Measurements from ENCODE around the gene BPHL. TPM values are rescaled to one million over a fixed set of nuclear protein-coding genes. Genes with fewer than 3 reads are reported as not detected.
"Not testable (repeated sequence)": the region's sequence is repeated elsewhere in the genome, so short reads cannot be mapped to it uniquely, and the experiment has no call there.

Gene BPHL
- total RNA-seq (2014; rRNA removed; shearing (Covaris generic)), result 11.6 and 19.7 TPM in 2 replicates

DNA sequence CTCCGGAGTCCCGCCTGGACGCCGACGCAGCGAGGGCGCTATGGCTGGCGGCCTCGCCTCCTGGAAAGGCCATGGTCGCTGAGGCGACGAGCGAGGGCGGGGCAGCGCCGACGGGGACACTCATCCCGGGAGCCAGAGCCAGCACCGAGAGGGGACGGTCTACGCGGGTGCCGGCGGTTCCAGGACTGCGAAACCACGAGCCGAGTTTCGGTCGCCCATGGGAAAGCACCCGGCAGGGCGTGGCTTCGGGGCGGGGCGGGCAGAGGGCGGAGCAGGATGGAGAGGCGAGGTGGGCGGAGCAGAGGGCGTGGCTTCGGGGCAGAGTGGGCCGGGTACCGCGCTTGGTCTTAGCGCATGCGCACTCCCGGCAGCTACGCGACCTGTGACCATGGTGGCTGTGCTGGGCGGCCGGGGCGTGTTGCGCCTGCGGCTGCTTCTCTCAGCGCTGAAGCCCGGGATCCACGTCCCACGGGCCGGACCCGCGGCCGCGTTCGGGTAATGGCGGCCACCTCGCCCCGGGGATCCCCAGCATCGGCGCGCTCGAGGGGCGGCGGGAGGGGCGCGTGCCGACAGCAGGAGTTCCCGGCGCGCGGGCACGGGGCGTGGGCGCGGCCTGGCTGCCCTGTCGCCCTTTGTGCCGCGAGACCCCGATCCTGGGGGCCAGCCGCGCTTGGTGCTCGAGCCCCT is at the start of gene BPHL:
BPHL (plus strand) TSS at position 359 of the 687 bp plus-strand sequence; CDS start at position 389, 30 bp downstream.
- DNase-seq (ENCODE audit: low read depth), result peak; percentile 92

DNA sequence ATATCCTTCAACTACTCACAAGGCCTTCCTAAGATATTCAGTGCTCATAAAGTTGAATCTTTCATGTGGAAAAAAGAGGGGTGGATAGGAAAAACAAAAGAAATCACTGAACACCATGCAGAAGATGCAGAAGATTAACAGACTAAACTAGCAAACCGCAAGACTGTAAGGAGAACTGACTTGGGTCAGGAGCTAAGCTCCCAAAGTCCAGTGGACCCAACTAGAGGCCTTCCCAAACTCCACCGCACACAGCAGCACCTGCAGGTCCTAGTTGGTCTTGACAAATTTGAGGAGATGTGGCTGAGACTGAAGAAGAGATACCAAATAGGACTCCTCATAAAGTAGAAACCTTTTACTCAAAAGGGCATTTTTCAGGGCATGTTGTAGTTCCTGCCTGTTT is 46.9 kb upstream of the BPHL start:
- no peak for DNase-seq (ENCODE audit: low read depth)

DNA sequence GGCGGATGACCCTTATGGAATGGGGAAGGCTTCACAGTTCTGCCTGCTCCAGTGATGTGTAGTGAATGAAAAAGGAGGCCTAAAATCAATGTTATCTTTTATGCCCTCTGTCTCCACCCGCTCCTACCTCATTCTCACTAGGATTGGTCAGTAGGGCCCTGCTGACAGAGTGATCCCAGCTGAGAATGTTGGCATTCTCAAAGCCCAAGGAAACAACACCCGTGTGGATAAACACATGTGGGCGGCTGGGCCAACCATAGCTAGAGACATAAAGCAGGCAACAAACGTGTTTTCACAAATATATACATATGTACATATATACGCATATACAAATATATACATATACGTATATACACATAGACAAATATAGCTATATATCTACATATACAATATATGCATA is 45.7 kb upstream of the BPHL start:
- no peak for DNase-seq (ENCODE audit: low read depth)

DNA sequence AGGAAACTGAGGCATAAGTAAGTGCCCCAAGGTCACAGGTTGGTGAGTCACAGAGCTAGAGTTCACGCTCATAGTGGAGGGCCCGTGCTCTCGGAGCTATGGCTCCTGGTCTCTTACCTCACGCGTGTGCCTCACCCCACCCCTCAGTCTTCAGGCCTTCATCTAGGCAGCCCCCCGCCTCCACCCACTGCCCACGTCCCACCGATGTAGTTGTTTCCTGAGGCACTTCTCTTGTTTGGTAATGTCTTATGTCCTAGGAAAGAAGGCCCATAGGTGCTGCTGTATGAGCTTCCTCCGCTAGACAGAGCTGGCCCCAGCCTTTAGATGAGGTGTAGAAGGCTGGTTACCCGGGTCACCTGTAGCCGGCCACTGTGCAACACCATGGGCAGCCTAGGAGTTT is 45.1 kb upstream of the BPHL start:
- no peak for DNase-seq (ENCODE audit: low read depth)

DNA sequence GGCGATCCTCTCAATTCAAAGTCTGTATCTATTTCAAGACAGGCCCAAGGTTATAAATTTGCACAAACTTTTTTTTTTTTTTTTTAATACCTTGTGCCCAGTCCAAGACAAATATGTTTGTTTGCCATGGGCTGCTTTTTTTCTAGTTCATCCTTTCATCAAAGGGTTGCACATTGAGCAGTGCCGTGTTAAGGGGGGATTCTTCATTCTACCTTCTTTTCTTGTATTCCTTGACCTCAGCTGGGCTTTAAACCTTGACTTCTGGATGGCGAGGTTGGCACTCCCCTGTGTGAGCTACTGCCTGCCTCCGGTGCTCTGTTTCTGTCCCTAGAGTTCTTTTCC is 42.8 kb upstream of the BPHL start:
- no peak for DNase-seq (ENCODE audit: low read depth)

DNA sequence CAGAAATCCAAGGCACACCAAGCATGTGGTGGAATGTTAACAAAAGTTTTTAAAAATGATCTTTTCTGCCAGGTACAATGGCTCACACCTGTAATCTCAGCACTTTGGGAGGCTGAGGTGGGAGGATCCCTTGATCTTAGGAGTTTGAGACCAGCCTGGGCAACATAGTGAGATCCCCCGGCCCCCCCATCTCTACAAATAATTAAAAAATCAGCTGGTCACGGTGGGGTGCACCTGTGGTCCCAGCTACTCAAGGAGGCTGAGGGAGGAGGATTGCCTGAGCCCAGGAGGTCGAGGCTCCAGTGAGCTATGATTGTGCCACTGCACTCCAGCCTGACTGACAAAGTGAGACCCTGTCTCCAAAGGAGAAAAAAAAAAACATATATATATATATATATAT is 42.2 kb upstream of the BPHL start:
- DNase-seq (ENCODE audit: low read depth), result no peak

DNA sequence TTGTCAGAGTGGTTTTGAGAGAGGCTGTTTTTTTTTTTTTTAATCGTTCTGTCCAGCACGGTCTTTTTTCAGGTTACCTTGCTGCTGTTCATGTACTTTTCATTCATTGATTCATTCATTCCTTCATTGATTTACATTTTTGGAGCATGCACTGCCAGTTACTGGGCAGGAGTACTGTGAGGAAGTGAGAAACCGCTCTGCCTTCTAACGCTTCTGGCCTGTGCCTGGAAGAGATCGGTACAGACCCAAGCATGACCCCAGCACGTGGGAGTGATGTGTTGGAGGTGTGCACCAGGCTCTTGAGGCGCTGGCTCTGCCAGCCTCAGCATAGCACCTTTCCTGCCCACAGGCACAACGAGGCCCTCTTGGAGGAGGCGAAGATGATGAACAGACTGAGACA is 41.1 kb upstream of the BPHL start:
- DNase-seq (ENCODE audit: low read depth), result no peak

DNA sequence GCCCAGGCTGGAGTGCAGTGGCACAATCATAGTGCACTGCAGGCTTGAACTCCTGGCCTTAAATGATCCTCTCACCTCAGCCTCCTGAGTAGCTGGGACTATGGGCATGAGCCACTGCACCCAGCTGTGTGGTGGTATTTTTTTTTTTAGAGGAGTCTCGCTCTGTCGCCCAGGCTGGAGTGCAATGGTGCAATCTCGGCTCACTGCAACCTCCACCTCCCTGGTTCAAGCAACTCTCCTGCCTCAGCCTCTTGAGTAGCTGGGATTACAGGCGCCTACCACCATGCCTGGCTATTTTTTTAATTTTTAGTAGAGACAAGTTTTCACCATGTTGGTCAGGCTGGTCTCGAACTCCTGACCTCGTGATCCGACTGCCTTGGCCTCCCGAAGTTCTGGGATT is 39.6 kb upstream of the BPHL start:
- DNase-seq (ENCODE audit: low read depth), result not testable (repeated sequence)

DNA sequence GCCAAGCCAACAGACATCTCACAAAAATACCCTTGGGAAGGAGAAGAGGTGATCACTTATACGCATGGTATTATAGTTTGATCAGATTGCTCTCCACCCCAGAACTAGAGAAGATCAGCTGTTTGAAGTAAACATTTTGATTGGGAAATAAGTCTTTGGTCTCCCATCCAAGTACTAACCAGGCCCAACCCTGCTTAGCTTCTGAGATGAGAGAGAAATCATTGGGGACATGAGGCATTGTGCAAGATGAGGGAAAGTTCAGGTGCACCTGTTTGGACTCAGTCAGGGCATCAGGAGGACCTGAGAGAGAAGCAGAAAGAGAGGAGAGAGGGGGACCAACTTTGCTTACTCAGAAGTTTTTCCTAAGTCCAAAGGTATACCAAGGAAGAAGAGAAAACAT is 38.8 kb upstream of the BPHL start:
- no peak for DNase-seq (ENCODE audit: low read depth)

DNA sequence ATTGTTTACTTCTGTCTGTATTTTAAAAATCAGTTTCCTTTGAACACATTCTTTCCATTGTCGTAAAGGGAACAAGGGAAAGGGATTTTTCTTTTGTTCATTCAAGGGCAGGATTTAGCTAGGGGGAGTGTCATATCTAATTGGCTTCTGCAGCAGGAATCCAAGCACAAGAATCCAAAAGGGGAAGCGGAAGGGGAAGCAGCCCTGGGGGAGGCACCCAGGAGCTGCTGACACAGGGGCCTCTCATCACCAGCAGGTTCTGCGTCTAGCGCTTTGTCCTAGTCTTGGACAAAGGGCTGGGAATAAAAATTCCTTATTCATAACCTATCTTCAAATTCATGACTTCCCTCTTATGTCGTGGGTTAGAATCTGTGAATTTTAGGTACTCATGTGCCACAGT is 36.6 kb upstream of the BPHL start:
- DNase-seq (ENCODE audit: low read depth), result no peak

DNA sequence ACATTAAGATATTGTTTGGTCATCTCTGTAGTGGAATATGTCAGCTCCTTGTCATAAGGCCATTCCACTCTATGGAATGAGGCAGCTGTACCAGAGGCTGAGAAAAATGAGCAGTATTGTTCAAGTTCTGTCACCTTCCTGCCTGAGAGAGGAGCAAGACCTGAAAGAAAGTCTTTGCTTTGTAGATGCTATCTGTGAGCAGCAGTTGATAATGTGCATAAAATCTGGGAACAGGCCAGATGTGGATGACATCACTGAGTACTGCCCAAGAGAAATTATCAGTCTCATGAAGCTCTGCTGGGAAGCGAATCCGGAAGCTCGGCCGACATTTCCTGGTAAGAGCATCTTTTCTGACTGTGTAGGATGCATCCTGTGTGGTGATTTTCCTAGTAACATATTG is 33.4 kb upstream of the BPHL start:
- no peak for DNase-seq (ENCODE audit: low read depth)

DNA sequence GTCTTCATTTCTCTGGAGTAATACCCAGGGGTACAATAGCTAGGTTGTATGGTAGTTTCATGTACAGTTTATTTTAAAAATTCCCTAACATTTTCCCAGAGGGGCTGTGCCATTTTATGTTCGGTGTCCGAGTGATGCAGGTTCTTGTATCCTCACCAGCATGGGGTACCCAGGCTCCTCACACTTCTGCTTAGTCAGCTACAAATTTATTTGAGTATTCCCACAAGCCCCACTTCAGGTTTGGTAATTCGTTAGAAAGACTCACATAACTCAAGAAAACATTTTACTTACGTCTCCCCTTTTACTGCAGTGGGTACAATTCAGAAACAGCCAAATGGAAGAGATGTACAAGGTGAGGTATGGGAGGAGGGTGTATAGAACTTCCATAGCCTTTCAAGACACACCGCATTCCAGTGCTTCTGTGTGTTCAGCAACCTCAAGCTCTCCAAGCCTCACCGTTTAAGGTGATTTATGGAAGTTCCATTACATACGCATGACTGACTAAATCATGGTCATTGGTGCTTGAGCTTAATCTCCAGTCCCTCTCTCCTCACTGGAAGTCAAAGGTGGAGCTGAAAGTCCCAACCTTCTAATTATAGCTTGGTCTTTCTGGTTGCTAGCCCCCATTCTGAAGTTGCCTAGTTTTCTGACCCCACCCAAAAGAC is 32.1 kb upstream of the BPHL start:
- DNase-seq (ENCODE audit: low read depth), result no peak

DNA sequence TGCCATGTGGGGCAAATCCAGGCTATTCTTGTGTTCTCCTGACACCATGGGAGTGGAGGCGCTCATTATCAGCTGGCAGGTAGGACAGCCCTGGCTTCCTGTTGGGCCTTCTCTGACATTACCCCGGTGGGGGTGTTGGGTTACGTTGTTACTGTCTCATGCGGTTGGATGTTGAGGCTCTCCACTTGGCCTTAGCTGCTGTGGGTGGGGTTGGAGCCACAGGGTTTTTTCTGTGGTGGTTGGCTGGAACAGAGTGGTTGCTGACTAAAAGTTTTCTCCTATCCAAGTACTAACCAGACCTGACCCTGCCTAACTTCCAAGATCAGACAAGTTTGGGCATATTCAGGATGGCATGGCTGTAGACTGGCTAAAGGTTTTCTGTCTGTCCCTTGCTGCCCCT is 30.1 kb upstream of the BPHL start:
- no peak for DNase-seq (ENCODE audit: low read depth)

DNA sequence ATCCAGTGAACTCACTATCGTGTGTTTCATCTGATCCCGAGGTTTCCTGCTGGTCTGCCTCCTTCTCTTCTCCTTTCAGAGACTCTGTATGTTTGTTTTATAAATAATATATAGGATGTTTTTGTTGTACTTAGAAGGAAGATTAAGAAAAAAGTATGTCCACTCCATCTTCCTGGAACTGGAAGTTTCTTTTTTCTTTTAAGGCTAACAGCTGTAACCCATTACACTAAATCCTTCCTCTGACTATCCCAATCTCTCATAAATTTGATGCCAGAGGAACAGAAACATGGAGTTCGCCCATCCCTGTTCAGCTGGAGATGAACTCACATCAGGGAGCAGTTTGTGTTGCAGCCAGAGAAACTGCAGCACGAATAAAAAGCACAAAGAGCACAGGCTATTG is 29.5 kb upstream of the BPHL start:
- no peak for DNase-seq (ENCODE audit: low read depth)

DNA sequence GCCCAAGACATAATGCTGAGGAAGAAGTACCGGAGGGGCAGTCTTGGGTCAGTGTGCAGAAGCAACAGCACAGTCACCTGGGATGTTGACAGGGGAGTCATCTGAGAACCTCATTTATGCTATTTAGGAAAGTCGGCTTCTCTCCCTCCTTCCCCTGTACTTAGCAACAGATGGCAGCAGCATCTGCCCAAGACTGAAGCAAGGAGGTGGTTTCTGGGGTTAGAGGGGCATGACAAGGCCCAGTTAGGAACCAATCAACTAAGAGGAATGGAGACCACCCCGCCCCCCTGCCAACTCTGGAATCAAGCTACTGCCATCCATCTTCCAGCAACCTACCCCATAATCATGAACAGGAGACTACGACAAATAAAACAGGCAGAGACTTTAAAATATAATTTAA is 28.5 kb upstream of the BPHL start:
- no peak for DNase-seq (ENCODE audit: low read depth)

DNA sequence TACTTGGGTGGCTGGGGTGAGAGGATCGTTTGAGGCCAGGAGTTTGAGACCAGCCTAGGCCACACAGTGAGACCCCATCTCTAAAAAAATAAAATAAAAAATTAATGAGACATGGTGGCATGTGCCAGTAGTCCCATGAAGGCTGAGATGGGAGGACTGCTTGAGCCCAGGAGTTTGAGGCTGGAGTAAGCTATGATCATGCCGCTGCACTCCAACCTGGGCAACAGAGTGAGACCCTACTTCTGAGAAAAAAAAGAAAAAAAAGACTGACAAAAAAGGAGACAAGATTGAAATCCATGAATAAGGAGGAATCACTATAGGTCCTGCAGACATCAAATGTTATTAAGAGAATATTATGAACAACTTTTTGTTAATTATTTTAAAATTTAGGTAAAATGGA is 23.7 kb upstream of the BPHL start:
- no peak for DNase-seq (ENCODE audit: low read depth)

DNA sequence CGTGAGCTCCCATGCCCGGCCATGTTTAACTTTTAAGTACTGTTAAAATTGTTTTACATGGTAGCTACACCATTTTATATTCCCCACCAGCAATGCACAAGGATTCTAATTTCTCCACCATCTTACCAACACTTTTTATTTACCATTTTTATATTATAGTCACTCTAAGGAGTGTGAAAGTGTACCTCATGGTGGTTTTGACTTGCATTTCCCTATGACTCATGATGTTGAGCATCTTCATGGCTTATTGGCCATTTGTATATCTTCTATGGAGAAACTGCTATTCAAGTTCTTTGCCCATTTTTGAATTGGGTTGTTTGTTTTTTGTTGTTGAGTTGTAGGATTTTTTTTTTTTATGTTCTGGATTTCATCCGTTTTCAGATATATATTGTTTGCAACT is 15.6 kb upstream of the BPHL start:
- DNase-seq (ENCODE audit: low read depth), result peak; percentile 31

DNA sequence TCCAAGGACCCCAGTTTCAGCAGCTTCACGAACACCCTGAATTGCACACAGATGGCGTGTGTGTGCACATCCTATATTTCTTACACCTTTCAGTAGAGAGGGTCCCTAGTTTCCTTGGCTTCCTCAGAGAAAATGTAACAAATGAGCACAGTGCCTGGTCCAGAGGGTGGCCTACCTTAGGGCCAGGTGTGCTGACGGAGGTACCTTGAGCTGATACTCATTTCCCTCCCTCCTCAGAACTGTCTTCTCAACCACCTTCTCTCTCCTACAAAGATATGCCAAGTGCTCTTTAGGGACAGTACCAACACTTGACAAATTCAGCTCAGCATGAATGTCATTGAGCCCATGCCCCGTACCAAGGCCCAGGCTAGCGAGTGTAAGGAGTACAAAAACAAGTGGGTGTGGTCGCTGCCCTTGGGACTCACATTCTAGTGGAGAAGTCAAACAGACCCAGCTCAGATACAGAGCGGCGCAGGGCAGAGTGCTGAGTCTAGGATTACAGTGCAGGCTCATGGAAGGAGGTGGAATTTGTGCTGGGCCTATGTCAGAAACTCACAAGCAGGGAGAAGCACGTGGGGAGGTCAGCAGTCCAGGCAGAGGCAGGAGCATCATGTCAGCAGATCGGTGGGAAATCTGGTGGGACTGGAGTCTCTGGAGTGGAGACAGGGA is 9.6 kb upstream of the BPHL start:
- no peak for DNase-seq (ENCODE audit: low read depth)

DNA sequence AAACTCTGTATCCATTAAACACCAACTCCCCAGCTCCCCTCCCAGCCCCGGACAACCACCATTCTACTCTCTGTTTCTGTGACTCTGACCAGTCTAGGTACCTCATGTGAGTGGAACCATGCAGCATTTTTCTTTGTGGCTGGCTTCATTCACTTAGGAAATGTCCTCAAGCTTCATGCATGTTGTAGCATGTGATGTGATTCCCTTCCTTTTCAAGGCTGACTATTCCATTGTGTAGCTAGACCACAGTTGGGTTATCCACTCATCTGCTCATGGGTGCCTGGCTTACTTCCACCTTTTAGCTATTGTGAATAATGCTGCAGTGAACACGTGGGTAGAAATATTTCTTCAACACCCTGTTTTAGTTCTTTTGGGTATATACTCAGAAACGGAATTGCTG is 8.8 kb upstream of the BPHL start:
- no peak for DNase-seq (ENCODE audit: low read depth)

DNA sequence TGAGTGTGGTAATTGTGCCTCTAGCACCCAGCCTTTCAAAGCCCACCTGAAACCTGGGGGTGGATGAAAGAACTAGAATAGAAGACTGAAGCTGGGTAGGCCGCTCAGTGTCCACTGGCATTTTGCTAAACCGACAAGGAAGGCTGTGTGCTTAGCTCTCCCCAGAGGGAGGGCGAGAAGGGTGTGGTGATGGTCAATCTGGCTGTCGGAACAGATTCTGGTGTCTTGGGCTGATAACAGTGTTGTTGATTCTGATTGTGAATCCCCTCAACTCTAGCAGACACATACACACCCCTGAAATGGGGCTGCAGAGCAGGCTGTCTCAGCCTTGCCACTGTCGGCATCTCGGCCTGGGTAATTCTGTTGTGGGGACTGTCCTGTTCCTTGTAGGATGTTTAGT is 4.1 kb upstream of the BPHL start:
- no peak for DNase-seq (ENCODE audit: low read depth)

DNA sequence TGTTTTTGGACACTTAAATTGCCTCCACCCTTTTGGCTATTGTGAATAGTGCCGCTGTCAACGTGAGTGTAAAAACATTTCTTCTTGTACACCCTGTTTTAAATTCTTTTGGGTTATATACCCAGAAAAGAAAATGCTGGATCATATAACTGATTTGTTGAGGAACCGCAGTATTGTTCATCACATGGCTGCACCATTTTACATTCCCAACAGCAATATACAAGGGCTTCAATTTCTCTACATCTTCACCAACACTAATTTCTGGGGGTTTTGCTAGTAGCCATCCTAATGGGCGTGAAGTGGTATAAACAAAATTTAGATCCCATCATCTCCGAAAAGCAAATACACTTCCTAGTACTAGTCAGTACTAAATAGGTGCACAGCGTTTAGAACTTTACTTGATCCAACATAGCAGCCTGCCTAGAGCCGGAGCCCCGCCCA is 579 bp upstream of the BPHL start:
- DNase-seq (ENCODE audit: low read depth), result no peak

DNA sequence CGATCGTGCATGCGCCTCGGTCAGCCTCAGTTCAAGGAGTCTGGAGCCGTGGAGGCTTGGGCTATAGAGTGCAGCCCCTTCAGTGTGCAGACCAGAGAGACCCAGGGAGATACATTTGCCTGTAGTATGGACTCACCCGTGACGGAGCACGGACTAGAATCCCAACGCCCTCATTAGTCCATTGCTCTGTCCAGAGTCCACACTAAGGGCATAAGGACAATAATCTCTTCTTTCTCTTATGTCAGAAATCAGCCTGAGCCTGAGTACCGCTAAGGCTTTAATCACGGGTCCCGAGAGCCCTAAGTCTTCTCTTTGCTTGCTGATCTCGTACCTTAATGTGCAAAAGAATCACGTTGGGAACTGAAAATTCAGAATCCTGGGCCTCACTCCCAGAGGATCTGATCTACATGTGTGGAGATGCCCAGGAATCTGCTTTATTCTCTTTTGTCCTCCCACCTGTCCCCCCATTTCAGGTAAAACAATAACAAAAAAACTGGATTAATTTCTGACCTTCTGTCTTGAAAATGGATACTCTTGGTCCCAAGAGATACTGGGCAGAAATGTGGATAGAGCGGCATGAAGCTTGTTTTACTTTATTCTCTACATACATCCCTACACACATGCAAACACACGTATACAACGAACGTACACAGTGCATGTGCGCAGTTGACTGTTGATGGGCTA is 671 bp downstream of the BPHL start:
- peak; percentile 54 for DNase-seq (ENCODE audit: low read depth)

DNA sequence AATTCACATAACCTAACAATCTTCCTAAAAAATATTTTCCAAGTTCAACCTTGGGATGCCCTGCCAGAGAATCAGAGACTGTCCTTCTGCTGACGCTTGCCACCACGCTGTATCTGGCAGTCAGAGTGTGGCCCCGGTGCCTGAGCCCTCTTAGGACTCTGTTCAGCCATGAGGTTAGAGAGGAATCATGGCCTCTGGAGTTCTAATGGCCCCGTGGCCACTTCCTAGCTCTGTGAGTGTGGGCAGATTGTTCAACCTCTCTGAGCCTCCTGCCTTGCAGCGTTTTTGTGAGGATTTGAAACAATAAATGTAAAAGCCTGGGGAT is 2.2 kb downstream of the BPHL start:
- no peak for DNase-seq (ENCODE audit: low read depth)
